Stomach smooth muscle (tissue), 2 donors: Measurements from ENCODE around the gene AIFM2.
A peak's percentile ranks its signal among the peaks of the same experiment; 100 is the strongest.
"Not testable (repeated sequence)": the region's sequence is repeated elsewhere in the genome, so short reads cannot be mapped to it uniquely, and the experiment has no call there.

Experiments
- H3K27ac ChIP-seq: one replicate; pipeline ENCODE4 v1.7.0; 2013; ENCODE audit warnings: mild to moderate bottlenecking, low read length, inconsistent platforms
- H3K27me3 ChIP-seq, 2 donors: one replicate each; pipeline ENCODE4 v1.7.0; 2013; ENCODE audit warnings: low read length in 2 of 2; ENCODE audit not compliant: insufficient read depth in 2 of 2, control insufficient read depth in 1 of 2
- H3K36me3 ChIP-seq, 2 donors: one replicate each; pipeline ENCODE4 v1.7.0; 2013; ENCODE audit warnings: low read length in 2 of 2; ENCODE audit not compliant: control insufficient read depth in 2 of 2, insufficient read depth in 2 of 2
- H3K4me1 ChIP-seq: one replicate; pipeline ENCODE4 v1.7.0; 2013; ENCODE audit warnings: low read length; ENCODE audit not compliant: control insufficient read depth, insufficient read depth
- H3K4me3 ChIP-seq, 2 donors: one replicate each; pipeline ENCODE4 v1.7.0; 2013; ENCODE audit warnings: low read length in 2 of 2
- H3K9ac ChIP-seq, 2 donors: one replicate each; pipeline ENCODE4 v1.7.0; 2013; ENCODE audit warnings: low read length in 2 of 2, mild to moderate bottlenecking in 1 of 2
- H3K9me3 ChIP-seq, 2 donors: one replicate each; pipeline ENCODE4 v1.7.0; 2013; ENCODE audit warnings: low read length in 2 of 2; ENCODE audit not compliant: control insufficient read depth in 2 of 2
- donor health status: healthy.
- donor health status: Pancreatic carcinoma.

Gene AIFM2

GRCh38 chr10:70164163-70164562, 31.5 kb upstream of the AIFM2 start:
- Histone ChIP-seq H3K4me1 (peaks cover 7% of the 10 kb centered on the region), H3K4me3 (no peak overlapping the region), H3K27ac (no peak overlapping the region), H3K9ac (no peak overlapping the region), H3K27me3 (no peaks in the 10 kb centered on the region), H3K36me3 (peaks cover 7 to 8% of the 10 kb centered on the region in 2 donors), H3K9me3 (no peaks in the 10 kb centered on the region)

- no peak overlapping the region for H3K4me3 ChIP-seq
- no peak overlapping the region for H3K27ac ChIP-seq
- H3K27me3 ChIP-seq = no peaks in the 10 kb centered on the region
- peaks cover 7 to 8% of the 10 kb centered on the region in 2 donors for H3K36me3 ChIP-seq
- no peak overlapping the region for H3K9ac ChIP-seq
- no peaks in the 10 kb centered on the region for H3K9me3 ChIP-seq
- H3K4me1 ChIP-seq = peaks cover 5% of the 10 kb centered on the region
Observed at GRCh38 chr10:70163448-70163847, 30.8 kb upstream of the AIFM2 start.

DNA sequence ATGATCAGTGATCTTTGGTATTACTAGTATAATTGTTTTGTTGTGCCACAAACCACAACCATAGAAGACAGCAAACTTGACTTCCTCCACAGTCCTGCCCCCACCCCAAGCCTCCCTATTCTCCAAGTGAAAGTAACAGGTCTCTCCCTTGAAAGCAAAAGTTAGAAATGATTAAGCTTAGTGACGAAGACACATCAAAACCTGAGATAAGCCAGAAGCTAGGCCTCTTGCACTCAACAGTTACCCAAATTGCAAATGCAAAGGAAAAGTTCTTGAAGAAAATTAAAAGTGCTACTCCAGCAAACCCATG, 30.2 kb upstream of the AIFM2 start:
- H3K4me3 ChIP-seq = no peak overlapping the region
- no peak overlapping the region for H3K27ac ChIP-seq
- H3K9me3 ChIP-seq = no peaks in the 10 kb centered on the region
- H3K27me3 ChIP-seq = no peaks in the 10 kb centered on the region
- H3K36me3 ChIP-seq = peaks cover 7 to 9% of the 10 kb centered on the region in 2 donors
- H3K9ac ChIP-seq = no peak overlapping the region
- H3K4me1 ChIP-seq = peaks cover 5% of the 10 kb centered on the region

- Histone ChIP-seq H3K9ac (no peak overlapping the region), H3K4me3 (no peak overlapping the region), H3K4me1 (peaks cover 5% of the 10 kb centered on the region), H3K27ac (no peak overlapping the region), H3K9me3 (no peaks in the 10 kb centered on the region), H3K36me3 (peaks cover 7 to 9% of the 10 kb centered on the region in 2 donors), H3K27me3 (no peaks in the 10 kb centered on the region)
Observed at GRCh38 chr10:70162151-70162891, 29.7 kb upstream of the AIFM2 start.

- no peak overlapping the region for H3K27ac ChIP-seq
- H3K4me3 ChIP-seq = no peak overlapping the region
- no peaks in the 10 kb centered on the region for H3K9me3 ChIP-seq
- peaks cover 17 to 19% of the 10 kb centered on the region in 2 donors for H3K36me3 ChIP-seq
- no peaks in the 10 kb centered on the region for H3K27me3 ChIP-seq
- no peak overlapping the region for H3K9ac ChIP-seq
- peaks cover 5% of the 10 kb centered on the region for H3K4me1 ChIP-seq
Observed at GRCh38 chr10:70160798-70161197, 28.2 kb upstream of the AIFM2 start.

- H3K9me3 ChIP-seq, H3K4me1 ChIP-seq, H3K4me3 ChIP-seq, H3K27ac ChIP-seq, H3K9ac ChIP-seq, H3K27me3 ChIP-seq: not testable (repeated sequence)
- H3K36me3 ChIP-seq = peaks cover 30% of the 10 kb centered on the region in 2 donors
Observed at GRCh38 chr10:70159366-70159765, 26.7 kb upstream of the AIFM2 start.

DNA sequence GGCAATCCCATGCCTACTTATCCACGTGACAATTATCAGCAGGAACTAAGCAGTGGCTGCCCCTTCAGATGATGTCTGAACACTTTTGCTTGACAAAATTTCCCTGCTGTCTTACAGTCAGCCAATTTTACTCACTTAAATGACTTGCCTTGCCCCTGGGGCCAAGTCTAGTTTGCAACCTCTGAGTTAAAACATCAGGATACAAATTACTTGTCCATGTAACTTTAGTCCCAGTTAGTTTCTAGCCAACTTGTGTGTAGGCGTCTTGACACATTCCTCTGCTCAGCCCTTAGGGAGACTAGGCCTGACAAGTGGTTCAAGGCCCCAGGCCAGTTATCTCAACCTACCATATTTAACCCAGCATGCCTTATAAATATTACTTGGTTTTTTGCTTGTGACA, 25.5 kb upstream of the AIFM2 start:
- H3K9ac ChIP-seq = no peak overlapping the region
- no peaks in the 10 kb centered on the region for H3K27me3 ChIP-seq
- H3K36me3 ChIP-seq = peaks cover 32 to 37% of the 10 kb centered on the region in 2 donors
- H3K9me3 ChIP-seq = no peaks in the 10 kb centered on the region
- peaks cover 5% of the 10 kb centered on the region for H3K4me1 ChIP-seq
- H3K4me3 ChIP-seq = no peak overlapping the region
- H3K27ac ChIP-seq = no peak overlapping the region

DNA sequence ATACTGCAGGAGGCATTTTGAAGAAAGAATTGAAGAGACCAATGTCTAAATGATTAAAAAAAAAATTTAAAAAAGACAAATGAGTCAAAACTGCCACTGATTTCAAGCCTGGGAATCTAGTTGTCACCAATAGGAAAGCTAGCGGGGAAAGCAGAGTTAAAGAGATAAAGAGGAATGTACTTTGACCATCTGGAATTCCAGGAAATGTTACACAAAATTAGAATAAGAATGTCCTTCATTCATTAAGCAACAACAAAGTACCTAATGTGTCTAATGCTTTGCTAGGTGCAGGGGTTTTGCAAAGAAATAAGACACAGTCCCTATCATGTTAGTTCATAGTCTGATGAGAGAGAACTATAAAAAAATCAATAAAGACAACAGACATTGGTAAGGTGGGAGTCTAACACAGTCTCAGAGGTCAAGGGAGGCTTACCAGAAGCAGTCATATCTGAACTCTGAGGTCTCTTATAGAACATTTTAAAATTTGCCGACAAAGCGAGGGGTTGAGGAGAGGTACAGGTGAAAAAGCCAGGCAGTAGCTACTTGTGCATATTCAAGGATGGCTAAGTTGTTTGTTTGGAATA, 22.7 kb upstream of the AIFM2 start:
- peaks cover 45% of the 10 kb centered on the region in 2 donors for H3K36me3 ChIP-seq
- H3K9ac ChIP-seq = no peak overlapping the region
- no peak overlapping the region for H3K4me3 ChIP-seq
- no peak overlapping the region for H3K27ac ChIP-seq
- no peaks in the 10 kb centered on the region for H3K4me1 ChIP-seq
- no peaks in the 10 kb centered on the region for H3K27me3 ChIP-seq
- H3K9me3 ChIP-seq = no peaks in the 10 kb centered on the region

GRCh38 chr10:70148516-70148915, 15.9 kb upstream of the AIFM2 start:
- Histone ChIP-seq H3K4me1 (peaks cover 26% of the 10 kb centered on the region), H3K27ac (no peak overlapping the region), H3K4me3 (no peak overlapping the region), H3K27me3 (no peaks in the 10 kb centered on the region), H3K9me3 (no peaks in the 10 kb centered on the region), H3K36me3 (peaks cover 15 to 19% of the 10 kb centered on the region in 2 donors), H3K9ac (no peak overlapping the region)

- no peaks in the 10 kb centered on the region for H3K27me3 ChIP-seq
- H3K27ac ChIP-seq = peak overlapping the region; percentile 83
- H3K36me3 ChIP-seq = peaks cover 8 to 9% of the 10 kb centered on the region in 2 donors
- peak overlapping the region; percentile 84 to 91 for H3K4me3 ChIP-seq
- no peaks in the 10 kb centered on the region for H3K9me3 ChIP-seq
- H3K4me1 ChIP-seq = peaks cover 26% of the 10 kb centered on the region
- peak overlapping the region in 1 of 2 donors; percentile 75 for H3K9ac ChIP-seq
Observed at GRCh38 chr10:70147259-70147625, 14.6 kb upstream of the AIFM2 start.
